Sciatic nerve (tissue), 2 donors: ENCODE measurements around the gene FAM168A. TPM values are rescaled to one million over a fixed set of nuclear protein-coding genes. Genes with fewer than 3 reads are reported as not detected.
"Not testable (repeated sequence)": the region's sequence is repeated elsewhere in the genome, so short reads cannot be mapped to it uniquely, and the experiment has no call there.

Source experiments
- ATAC-seq: fragments of 200-7000 bp; cut with Tn5 transposase; one replicate; pipeline ENCODE4 v1.9.1; 2020; ENCODE audit warnings: mild to moderate bottlenecking, moderate library complexity
- DNase-seq: peaks from one replicate; pipeline ENCODE4 v3.0.0-alpha.2; 2020; ENCODE audit warnings: low spot score
- intact Hi-C: fragments of 100-400 bp; cut with DNase I; formaldehyde crosslinking; loops from one replicate; pipeline ENCODE4 v1.14.2; 2022
- total RNA-seq: library from RNA; stranded (reverse); fragmentation: NEBNext Ultra II Directional; extraction: Animal tissue kit (Norgen Biotek cat#: 25700); gene quantifications from one replicate; pipeline ENCODE4 v1.2.1, GENCODE V29; 2021
- donor health status: DM: no; HTN: no; CAD: no.
- donor health status: DM: no; HTN: no; CAD: no.

Gene FAM168A
- total RNA-seq, 1 donor from 2014 or later = 52.2 TPM

DNA sequence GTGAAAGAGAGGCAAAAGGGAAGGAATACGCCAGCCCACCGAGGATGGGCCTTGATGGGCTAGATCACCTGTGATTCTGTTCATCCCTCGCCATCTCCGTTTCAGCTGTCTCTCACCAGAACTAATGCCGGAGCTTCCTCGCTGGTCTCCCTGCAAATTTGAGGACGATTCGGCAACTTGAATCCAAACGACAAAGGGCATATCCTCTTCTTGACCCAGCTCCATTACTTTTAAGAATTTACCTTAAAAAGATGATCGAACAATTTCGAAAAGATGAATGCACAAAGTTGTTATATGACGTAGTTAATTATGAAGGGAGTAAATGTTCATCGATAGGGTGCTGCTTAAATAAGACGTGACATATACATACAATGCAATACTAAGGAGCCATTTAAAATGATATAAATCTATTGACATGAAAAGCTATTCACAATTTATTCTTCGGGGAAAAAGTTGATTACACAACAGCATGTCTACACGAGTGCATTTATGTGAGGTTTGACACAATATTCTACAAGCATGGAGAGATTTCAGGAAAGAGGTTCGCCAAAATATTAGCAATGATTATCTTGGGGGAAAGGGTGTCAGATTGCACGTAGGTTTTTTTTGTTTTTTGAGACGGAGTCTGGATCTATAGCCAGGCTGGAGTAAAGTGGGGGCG, 937 bp upstream of the FAM168A start:
- DNase-seq (no peak), ATAC-seq (no peak)
- intact Hi-C loops = no loop called here

DNA sequence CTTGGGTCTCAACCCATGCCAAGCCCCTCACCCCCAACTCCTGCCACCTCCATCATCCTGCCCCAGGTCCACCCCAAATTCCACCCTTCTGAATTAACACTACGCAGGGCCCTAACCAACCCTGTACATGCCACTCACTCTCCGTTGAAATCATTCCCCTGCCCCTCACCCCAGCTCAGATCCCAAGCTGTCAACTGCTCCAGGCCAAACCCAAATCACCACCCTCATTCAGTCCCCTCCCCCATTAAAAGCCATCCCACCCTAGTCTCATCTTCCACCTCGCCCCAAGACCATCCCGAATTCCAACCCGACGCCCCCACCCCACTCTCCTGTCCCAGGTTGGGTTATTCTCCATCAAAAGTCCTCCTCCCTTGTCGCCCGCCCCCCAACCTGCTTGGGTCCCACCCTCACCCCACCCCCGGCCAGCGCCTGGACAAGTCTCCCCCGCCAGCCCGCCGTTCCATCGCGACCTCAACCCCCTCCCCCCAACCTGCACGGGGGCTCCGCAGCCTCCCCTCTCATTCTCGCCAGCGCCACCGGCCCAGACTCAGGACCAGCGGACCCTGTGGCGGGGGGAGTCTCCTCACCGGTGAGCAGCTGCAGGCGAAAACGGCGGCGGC, 466 bp downstream of the FAM168A start:
- intact Hi-C loops = no loop called here
- DNase-seq = no peak
- ATAC-seq = no peak

DNA sequence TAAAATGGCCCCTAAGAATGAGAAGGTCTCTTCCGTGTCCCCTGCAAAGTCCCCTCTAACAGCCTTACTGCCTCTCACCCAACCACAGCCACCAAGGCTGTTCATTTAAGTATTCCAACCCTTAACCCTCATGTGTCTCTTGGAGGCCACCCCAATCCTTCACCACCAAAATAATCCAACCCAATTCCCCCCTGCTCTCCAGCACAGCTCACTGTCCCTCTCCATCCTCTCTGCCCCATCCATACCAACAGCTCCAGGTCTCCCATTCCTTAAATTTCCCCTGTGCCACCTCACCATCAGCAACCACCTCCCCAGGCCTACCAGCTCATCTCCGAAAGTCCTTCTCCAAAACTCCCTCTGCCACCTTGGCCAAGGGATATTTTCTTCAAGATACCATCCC, 1.4 kb downstream of the FAM168A start:
- DNase-seq = no peak
- intact Hi-C loops = no loop called here
- ATAC-seq = no peak

DNA sequence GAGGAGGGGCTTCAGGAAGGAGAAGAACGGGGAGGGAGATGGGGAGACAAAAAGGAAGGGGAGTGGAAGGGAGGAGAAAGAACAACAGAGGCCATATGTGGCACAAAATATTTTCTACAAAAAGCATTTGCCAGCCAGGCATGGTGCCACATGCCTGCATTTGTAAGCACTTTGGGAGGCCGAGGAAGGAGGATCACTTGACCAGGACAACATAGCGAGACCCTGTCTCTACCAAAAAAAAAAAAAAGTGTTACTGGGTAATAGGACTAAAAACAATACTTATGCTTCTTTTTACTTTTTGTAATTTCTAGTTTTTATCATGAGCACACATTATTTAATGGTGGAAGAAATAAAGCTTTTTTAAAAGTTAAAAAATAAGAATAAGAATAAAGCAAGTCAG, 5.3 kb downstream of the FAM168A start:
- intact Hi-C loops = no loop called here
- DNase-seq (no peak), ATAC-seq (no peak)

DNA sequence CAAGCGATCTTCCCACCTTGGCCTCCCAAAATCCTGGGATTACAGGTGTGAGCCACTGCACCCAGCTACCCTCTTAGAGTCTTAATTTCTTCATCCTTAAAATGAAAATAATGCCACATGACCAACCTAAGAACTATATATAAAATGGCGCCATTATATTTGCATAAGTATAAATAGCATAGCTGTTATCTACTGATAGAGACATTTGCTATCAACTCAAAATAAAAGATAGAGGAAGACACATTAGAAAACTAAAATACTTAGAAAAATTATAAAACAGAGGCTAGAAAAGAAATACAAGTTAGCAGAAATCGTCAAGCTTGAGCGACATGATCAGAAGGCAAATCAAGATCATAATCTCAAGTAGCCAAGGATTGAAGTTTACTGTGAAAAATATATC, 6.2 kb downstream of the FAM168A start:
- DNase-seq (no peak), ATAC-seq (no peak)
- intact Hi-C loops = no loop called here

DNA sequence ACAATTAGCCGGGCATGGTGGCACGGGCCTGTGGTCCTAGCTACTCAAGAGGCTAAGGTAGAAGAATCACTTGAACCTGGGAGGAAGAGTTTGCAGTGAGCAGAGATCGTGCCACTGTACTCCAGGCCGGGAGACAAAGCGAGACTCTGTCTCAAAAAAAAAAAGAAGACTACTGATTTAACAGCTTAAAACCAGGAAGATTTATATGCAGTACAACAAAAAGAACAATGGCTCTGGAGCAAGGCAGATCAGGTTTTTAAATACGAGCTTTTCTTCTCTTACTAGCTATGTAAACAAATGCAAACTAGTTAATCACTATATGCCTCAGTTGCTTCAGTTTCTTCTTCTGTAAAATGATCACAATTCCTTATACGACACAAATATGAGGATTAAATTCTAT, 6.9 kb downstream of the FAM168A start:
- no peak for ATAC-seq
- no peak for DNase-seq
- intact Hi-C loops = no loop called here

DNA sequence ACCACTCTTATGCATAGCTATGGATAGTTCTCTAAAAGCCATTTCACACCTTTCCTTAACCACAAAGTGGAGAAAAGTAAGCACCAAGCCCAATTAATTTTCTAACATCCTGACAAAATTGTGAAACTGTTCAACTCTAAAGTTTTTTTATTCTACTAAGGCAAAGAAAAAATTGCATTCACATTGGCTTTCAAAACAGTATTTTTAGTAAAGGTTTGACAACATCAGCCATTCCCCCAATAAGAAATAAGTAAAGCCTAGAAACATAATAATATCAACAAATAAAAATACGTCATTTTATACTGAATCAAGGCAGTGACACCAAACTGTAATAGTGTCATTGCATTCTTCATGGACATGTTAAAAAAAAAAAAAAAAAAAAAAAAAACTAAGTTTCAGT, 11.1 kb downstream of the FAM168A start:
- ATAC-seq (no peak), DNase-seq (no peak)
- intact Hi-C loops = no loop called here

DNA sequence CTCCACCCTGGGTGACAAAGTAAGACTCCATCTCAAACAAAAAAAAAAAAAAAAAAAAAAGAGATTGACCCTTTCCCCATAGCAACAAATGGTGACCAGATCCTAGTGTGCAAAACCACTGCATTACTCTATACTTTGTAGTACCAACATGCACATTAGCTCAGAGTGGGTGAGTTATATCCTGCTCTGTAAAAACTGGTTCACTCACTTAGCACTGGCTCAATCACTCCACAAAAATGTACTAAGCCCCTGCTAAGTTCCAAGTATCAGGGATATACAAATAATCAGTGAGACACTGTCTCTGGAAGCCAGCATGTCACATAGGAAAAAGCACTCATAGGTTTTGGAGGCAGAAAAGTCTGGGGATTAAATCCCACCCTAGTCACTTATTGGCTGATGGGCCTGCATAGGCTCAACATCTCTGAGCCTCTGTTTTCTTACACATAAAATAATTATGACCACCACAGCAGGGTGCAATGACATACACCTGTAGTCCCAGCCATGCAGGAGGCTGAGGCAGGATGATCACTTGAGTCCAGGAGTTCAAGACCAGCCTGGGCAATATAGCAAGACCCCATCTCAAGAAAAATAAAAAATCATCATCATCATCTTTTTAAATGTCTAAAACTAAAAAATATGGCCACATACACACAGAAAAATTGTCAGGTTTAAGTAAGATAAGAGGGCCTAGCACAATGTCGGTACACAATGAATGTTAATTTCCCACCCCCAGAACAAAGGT, 11.9 kb downstream of the FAM168A start:
- DNase-seq = no peak
- no peak for ATAC-seq
- intact Hi-C loops = no loop called here

DNA sequence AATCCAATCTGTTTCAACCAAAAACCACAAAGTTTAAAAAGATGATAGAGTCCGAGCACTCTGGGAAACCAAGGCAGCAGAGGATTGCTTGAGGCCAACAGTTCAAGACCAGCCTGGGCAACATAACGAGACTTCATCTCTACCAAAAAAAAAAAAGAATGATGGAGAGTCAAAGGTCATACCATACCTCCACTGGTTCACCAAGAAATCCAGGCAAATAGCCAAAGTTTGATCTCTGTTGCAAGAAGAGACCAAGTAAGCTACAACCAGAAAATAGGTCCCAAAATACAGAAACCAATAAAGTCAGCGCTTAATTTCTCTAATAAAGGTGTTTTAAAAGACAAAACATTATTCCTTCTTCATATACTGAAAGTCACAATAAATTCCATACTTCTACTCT, 13.1 kb downstream of the FAM168A start:
- ATAC-seq = no peak
- intact Hi-C loops = no loop called here
- DNase-seq = no peak

DNA sequence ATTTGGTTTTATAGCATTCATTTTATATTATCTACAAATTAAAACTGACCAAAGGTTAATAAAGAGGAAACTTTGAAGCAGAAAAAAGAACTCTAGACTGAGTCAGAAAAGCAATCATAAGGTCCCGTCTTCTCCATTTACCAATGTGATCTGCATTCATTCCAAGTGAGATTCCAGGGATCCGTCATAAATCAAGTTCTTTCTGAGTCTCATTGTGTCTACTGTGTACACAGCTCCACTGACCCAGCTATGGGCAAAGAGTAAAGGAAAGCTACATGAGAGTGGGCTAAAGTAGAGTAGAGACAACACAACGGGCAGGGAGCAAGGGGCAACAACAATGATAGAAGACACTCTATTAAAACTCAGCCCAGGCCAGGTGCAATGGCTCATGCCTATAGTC, 15.3 kb downstream of the FAM168A start:
- ATAC-seq (no peak), DNase-seq (no peak)
- intact Hi-C loops = no loop called here

DNA sequence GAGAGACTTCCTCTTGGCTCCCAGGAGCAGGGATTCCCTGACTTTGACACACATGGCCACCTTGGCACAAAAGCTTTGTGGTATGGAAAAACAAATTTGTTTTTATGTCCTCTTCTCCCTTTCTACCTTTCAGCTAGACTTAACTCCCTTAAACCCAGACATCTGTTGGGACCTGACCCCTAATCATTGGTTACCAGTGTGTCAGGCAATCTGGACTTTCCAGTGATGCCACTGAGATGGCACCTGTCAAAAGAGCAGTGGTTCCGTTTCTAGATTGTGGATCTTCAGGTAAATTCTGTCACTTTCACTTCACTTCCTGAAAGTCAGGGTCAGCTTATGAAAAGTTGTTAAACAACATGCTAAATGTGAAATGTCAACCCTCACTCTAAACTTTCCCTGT, 17.2 kb downstream of the FAM168A start:
- ATAC-seq, intact Hi-C loops, DNase-seq: not testable (repeated sequence)

DNA sequence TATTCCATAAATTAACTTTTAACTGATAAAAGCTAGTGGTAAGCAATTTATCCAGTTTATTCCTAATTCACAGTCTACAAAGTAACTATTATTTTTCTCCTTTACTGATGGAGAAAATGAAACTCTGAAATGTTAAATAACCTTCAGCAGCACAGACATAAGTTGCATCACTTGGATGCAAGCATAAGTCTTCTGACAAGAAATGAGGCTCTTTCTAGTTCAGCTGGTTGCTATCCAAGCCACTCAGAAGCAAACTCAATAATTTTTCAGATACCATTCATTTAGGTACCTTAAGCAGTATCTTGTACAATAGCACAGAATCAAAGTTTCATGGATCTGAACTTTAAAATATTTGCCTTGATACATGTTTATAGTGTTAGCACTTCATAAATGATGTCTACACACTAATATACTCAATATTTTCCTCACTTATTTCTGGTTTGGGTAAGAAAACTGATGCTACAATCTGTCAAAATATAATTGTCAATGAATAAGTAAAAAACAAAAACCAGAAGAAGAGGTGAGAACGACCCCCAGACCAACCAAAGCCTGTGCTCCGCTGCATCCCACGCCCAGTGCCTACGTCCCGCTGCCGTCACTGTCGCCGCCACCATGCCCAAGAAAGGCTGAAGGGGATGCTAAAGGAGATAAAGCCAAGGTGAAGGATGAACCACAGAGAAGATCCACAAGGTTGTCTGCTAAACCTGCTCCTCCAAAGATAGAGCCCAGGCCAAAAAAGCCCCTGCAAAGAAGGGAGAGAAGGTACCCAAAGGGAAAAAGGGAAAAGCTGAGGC, 18.1 kb downstream of the FAM168A start:
- DNase-seq = no peak
- ATAC-seq = no peak
- intact Hi-C loops = no loop called here

DNA sequence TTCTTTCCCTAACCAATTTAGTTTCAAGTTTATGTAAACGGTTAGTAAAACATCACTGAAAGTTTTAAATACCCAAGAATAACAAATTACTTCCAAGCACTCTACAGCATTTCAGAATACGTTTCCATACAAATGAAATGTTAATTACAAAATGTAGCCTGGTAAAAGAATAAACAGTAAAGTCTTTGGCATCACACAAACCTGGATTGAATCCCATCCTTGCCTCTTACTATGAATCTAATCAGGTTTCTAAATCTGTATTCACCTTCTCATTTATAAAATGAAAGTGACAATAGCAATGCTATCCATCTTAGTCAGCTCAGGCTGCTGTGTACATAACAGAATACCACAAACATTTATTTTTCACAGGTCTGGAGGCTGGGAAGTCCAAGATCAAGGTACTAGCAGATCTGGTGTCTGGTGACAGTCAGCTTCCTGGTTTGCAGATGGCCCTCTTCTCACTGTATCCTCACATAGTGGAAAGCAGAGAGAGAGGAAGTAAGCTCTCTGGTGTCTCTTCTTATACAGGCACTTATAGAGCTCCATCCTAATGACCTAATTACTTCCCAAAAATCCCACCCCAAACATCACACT, 19.2 kb downstream of the FAM168A start:
- DNase-seq (no peak), ATAC-seq (no peak)
- intact Hi-C loops = no loop called here

DNA sequence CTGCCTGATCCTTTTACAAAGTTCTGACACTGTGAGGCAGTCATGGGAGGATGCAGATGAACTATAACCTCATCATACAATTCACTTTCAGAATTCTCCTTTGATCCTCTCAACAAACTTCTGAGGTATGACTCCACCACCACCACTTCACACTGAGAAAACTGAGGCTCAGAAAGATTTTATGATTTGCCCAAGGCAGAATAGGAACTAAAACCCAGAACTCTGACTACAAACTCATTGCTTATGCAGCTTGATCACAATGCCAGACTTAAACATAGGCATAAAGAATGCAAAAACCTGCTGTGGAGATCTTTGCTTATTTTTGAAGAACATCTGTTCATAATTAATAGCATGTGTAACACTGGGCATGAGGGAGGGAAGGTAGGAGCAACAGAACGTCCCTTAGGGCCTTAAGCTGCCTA, 20.4 kb downstream of the FAM168A start:
- no peak for ATAC-seq
- intact Hi-C loops = no loop called here
- DNase-seq = no peak

DNA sequence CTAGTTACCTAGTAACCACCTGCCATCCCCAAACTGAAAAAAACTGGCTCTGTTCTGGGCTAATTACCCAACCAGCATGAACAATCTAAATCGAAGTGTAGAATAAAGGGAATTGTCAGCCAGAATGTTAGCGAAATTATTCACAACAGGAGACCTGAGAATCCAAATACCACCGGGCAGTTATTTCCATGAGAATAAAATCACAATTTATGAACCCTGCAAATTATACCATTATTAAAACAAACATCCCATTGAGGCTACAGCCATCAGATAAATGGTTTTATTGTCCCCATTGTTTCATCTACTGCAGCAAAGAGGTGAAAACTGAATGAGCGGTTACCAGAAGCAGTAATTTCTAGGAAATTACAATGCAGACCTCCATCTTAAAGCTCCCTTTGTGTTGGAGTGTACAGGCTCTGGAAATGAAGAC, 21.7 kb downstream of the FAM168A start:
- ATAC-seq (no peak), DNase-seq (no peak)
- intact Hi-C loops = no loop called here

DNA sequence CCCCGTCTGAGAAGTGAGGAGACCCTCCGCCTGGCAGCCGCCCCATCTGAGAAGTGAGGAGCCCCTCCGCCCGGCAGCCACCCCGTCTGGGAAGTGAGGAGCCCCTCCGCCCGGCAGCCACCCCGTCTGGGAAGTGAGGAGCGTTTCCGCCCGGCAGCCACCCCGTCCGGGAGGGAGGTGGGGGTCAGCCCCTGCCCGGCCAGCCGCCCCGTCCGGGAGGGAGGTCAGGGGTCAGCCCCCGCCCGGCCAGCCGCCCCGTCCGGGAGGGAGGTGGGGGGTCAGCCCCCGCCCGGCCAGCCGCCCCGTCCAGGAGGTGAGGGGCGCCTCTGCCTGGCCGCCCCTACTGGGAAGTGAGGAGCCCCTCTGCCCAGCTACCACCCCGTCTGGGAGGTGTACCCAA, 25.9 kb downstream of the FAM168A start:
- ATAC-seq, DNase-seq, intact Hi-C loops: not testable (repeated sequence)

DNA sequence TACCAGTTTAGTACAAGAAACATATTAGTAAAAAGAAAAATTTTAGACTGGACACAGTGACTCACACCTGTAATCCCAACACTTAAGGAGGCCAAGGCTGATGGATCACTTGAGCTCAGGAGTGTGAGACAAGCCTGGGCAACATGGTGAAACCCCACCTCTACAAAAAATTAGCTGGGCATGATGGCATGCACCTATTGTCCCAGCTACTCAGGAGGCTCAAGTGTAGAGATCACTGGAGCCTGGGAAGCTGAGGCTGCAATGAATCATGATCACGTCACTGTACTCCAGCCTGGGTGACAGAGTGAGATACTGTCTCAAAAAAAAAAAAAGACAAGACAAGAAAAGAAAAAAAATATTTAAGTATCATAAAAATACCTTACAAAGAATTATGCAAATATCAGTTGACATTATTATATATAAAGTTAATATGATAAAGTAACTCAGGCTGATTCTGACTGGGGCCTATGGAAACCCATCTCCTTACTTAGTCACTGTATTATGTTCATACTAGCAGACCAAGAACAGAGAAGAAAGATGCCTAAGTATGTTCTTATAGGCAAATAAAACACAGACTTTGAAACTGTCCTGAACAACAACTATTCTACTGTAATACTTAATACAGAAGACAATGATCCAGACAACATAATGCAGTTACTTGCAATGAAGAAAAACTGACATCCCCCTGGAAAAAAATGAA, 27.3 kb downstream of the FAM168A start:
- DNase-seq = no peak
- ATAC-seq = no peak
- intact Hi-C loops = no loop called here

DNA sequence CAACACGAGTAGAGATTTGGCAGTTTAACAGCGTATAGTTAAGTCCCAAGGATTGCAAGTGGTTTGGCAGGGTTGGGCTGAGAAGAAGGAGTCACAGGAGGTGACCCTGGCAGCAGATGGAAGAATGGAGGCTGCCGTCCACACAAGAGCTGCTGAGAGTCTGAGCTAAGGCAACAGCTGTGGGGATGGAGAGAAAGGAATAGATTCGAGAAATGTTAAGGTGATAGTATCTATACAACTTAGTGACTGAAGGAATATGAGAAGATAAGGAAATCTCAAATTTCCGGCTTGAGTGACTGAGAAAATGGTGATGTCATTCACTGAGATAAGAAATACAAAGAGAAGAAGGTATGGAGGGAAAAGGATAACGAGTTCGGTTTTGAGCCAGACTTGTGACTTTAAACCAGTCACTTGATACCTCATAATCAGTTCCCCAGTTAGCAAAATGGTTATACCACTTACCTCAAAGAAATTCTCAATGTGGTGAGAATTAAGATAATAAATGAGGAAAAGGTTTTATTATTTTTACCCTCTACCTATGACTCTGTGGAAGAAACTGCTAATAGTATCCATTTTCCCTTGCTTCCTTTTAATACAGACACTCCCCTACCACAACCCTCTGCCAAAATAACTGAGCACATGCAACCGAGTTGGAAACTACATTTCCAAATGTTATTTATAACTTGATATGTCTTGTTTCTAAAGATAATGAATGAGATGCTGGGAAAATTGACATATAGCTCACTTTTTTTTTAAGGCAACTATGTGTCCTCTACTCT, 30.7 kb downstream of the FAM168A start:
- ATAC-seq (no peak), DNase-seq (no peak)
- intact Hi-C loops = no loop called here
